Dermis blood vessel endothelial cell (primary cell): ENCODE measurements around the gene KCNMA1. TPM values are rescaled to one million over a fixed set of nuclear protein-coding genes. Genes with fewer than 3 reads are reported as not detected.
A peak's percentile ranks its signal among the peaks of the same experiment; 100 is the strongest.

Experiments used
- DNase-seq: peaks from one replicate; pipeline ENCODE4 v3.0.0; 2010
- total RNA-seq: library from RNA; depleted of rRNA; stranded (reverse); fragments of >200 nt; gene quantifications from 2 replicates; pipeline ENCODE4 v1.2.3, GENCODE V29; 2014

Gene KCNMA1
- total RNA-seq, 1 donor from 2014 or later: under 0.01 TPM

- no peak for DNase-seq
Measured at GRCh38 chr10:77233466-77233865, 404.1 kb downstream of the KCNMA1 start.

- DNase-seq: no peak
Measured at GRCh38 chr10:77231884-77232610, 405.6 kb downstream of the KCNMA1 start.

- no peak for DNase-seq
Measured at GRCh38 chr10:77231375-77231774, 406.2 kb downstream of the KCNMA1 start.

- no peak for DNase-seq
Measured at GRCh38 chr10:77230194-77230593, 407.4 kb downstream of the KCNMA1 start.

- no peak for DNase-seq
Measured at GRCh38 chr10:77229704-77230103, 407.9 kb downstream of the KCNMA1 start.

GRCh38 chr10:77228559-77228958 lies 409.0 kb downstream of the KCNMA1 start:
- DNase-seq: no peak

- no peak for DNase-seq
Measured at GRCh38 chr10:77226853-77227565, 410.6 kb downstream of the KCNMA1 start.

GRCh38 chr10:77226452-77226851 lies 411.2 kb downstream of the KCNMA1 start:
- no peak for DNase-seq

- no peak for DNase-seq
Measured at GRCh38 chr10:77226020-77226419, 411.6 kb downstream of the KCNMA1 start.

- DNase-seq: no peak
Measured at GRCh38 chr10:77223526-77224460, 413.8 kb downstream of the KCNMA1 start.

- no peak for DNase-seq
Measured at GRCh38 chr10:77220150-77220549, 417.5 kb downstream of the KCNMA1 start.

GRCh38 chr10:77219046-77219445 lies 418.6 kb downstream of the KCNMA1 start:
- no peak for DNase-seq

GRCh38 chr10:77214799-77215198 lies 422.8 kb downstream of the KCNMA1 start:
- DNase-seq: no peak

GRCh38 chr10:77212632-77213031 lies 425.0 kb downstream of the KCNMA1 start:
- no peak for DNase-seq

GRCh38 chr10:77210645-77211044 lies 427.0 kb downstream of the KCNMA1 start:
- no peak for DNase-seq

GRCh38 chr10:77208684-77209256 lies 428.8 kb downstream of the KCNMA1 start:
- no peak for DNase-seq

- DNase-seq: no peak
Measured at GRCh38 chr10:77207828-77208185, 429.8 kb downstream of the KCNMA1 start.

GRCh38 chr10:77207182-77207827 lies 430.3 kb downstream of the KCNMA1 start:
- DNase-seq: no peak

GRCh38 chr10:77205135-77205534 lies 432.5 kb downstream of the KCNMA1 start:
- peak; percentile 30 for DNase-seq

GRCh38 chr10:77204171-77204570 lies 433.4 kb downstream of the KCNMA1 start:
- DNase-seq: no peak

- DNase-seq: no peak
Measured at GRCh38 chr10:77202857-77203256, 434.8 kb downstream of the KCNMA1 start.
